ENCODE results near the gene ACOX3.
A peak's percentile ranks its signal among the peaks of the same experiment; 100 is the strongest.

Gene ACOX3

DNA sequence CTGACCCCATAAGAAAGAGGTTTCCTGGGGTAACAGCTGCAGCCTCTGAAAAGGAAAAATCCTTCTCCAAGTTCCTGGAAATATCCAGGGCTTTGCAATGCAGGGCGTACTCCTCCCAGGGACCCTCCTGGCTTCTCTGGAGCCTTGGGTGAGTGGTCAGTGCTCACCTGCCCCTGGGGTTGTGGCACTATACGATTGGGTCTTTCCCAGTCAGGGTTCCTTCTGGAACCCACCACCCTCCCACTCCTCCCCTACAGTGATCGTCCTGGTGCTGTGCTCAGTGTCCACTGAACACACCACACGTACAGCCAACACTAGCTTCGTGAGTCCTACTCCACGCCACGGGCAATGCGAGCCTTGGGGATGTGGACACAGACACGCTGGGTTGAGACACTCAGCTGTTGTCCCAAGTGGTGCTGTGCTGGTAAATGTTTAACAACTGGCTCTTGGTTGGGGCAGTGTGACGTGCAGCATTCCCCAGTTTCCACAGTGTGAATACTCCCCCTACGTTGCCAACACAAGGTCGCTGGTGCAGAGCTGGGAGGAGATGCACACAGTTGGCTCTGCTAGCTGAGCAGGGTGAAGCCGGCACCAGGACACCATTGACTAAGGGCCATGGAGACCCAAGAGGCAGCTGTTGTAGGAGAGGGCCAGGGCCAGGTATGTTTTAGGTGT lies 105.6 kb downstream of the ACOX3 start:
- no peak overlapping the region for H3K4me3 ChIP-seq (ENCODE audit: low read depth, low read length)
- H3K36me3 ChIP-seq: no peaks in the 10 kb centered on the region
- TF ChIP-seq, protein P1, sequence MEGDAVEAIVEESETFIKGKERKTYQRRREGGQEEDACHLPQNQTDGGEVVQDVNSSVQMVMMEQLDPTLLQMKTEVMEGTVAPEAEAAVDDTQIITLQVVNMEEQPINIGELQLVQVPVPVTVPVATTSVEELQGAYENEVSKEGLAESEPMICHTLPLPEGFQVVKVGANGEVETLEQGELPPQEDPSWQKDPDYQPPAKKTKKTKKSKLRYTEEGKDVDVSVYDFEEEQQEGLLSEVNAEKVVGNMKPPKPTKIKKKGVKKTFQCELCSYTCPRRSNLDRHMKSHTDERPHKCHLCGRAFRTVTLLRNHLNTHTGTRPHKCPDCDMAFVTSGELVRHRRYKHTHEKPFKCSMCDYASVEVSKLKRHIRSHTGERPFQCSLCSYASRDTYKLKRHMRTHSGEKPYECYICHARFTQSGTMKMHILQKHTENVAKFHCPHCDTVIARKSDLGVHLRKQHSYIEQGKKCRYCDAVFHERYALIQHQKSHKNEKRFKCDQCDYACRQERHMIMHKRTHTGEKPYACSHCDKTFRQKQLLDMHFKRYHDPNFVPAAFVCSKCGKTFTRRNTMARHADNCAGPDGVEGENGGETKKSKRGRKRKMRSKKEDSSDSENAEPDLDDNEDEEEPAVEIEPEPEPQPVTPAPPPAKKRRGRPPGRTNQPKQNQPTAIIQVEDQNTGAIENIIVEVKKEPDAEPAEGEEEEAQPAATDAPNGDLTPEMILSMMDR (IDR thresholded peaks at IDR 0.05; ENCODE audit: low read depth, low read length): no peak
- H3K27me3 ChIP-seq: no peaks in the 10 kb centered on the region
- 0 out of 2 replicates have a peak, but pooled peaks cover 3% of the 10 kb centered on the region for H3K9me3 ChIP-seq
- no peak for DNase-seq
- H3K4me1 ChIP-seq: no peaks in the 10 kb centered on the region

DNA sequence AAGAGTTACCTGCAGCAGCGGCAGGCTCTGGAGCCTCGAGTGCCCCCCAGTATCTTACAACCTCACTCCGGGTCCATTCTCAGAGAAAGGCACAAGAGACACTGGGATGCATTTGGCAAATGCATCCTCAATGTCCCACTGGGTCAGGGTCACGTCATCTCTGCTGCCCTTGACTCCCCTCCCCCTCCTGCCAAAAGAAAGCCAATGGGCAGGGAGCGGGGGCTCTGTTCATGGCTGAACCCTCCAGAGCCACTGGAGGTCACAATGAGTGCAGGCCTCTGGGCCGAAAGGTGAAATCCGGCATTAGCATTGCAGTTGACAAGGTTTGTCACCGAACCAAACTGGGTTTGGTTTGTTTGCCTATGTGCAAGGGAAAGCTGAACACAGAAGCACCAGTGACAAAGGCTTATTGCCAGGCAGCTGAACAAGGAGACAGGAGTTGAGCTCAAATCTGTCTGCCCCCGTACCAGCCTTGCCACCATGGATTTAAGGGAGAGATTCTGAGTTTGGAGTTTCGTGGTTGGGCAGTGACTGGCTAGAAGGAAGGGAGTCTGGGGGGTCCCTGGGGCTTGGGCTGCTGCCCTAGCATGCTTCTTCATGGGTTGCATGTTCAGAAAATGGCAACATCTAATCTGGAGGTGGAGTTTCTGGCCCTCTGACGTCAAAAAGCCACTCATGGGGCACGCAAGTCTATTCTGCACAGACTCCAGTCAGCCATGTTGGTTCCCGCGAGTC lies 106.6 kb downstream of the ACOX3 start:
- Histone ChIP-seq H3K27me3 (no peaks in the 10 kb centered on the region), H3K9me3 (0 out of 2 replicates have a peak, but pooled peaks cover 3% of the 10 kb centered on the region), H3K36me3 (no peaks in the 10 kb centered on the region), H3K4me1 (no peaks in the 10 kb centered on the region), H3K4me3 (ENCODE audit: low read depth, low read length) (no peak overlapping the region)
- TF ChIP-seq, protein P1 (IDR thresholded peaks at IDR 0.05; ENCODE audit: low read depth, low read length): no peak
- DNase-seq: no peak

DNA sequence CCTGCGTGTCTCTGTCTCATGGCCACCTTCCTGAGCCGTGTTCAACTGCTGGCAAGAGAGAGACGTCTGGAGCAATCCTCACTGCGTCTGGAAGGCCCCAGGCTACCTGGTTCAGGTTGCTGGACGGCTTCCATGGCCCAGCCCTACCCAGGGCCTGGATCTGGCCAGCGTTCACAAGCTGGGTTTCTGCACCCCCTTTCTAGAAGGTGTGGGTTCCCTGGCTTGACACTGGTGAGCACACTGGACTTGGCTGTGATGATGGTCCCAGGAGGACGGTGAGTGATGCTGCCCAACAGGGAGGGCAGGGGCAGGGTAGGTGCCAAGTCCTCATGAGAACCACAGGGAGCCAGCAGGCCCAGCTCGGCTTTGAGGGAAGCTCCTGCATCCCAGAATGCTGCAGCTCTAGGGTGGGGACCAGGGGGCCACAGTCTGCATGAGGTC lies 107.6 kb downstream of the ACOX3 start:
- 0 out of 2 replicates have a peak, but pooled peaks cover 3% of the 10 kb centered on the region for H3K9me3 ChIP-seq
- no peaks in the 10 kb centered on the region for H3K36me3 ChIP-seq
- peak; percentile 4 for DNase-seq

DNA sequence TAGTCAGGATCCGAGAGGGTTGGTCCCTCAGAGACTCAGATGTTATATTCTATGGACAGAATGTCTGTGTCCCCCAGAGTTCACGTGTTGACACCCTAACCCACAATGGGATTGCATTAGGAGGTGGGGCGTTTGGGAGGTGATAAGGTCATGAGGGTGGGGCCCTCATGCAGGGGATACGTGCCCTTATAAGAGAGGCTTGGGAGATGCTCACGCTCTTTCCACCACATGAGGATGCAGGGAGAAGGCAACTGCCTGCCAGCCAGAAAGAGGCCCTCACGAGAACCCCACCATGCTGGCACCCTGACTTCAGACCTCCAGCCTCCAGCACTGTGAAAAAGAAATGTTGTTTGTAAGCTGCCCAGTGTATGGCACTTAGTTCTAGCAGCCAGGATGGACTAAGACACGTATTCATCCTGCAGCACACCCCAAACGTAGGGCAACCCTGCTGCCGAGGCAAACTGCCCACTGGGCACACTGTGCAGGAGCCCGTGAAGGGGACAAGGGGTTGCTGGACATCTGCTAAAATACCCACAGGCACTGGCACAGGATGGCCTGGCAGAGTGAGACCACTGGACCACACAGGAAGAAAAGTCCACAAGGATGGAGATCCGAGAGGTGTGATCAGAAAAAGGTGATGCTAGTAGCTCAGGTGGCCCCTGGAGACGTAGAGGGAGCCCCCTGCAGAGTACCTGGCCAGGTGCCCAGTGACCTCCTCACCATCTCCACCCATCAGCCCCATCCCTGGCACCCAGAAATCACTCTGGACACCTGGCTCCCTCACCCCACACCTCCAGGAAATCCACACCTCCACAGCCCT lies 108.3 kb downstream of the ACOX3 start:
- TF ChIP-seq, protein P1 (IDR thresholded peaks at IDR 0.05; ENCODE audit: low read depth, low read length): no peak
- Histone ChIP-seq H3K4me1 (no peaks in the 10 kb centered on the region), H3K9me3 (0 out of 2 replicates have a peak, but pooled peaks cover 3% of the 10 kb centered on the region), H3K36me3 (no peaks in the 10 kb centered on the region), H3K4me3 (ENCODE audit: low read depth, low read length) (no peak overlapping the region), H3K27me3 (no peaks in the 10 kb centered on the region)
- peak; percentile 1 for DNase-seq

More for the DNA sequence above, 107.6 kb downstream of the ACOX3 start:
- H3K27me3 ChIP-seq: no peaks in the 10 kb centered on the region
- TF ChIP-seq, protein P1 (IDR thresholded peaks at IDR 0.05; ENCODE audit: low read depth, low read length): no peak
- H3K4me3 ChIP-seq (ENCODE audit: low read depth, low read length): no peak overlapping the region
- no peaks in the 10 kb centered on the region for H3K4me1 ChIP-seq

DNA sequence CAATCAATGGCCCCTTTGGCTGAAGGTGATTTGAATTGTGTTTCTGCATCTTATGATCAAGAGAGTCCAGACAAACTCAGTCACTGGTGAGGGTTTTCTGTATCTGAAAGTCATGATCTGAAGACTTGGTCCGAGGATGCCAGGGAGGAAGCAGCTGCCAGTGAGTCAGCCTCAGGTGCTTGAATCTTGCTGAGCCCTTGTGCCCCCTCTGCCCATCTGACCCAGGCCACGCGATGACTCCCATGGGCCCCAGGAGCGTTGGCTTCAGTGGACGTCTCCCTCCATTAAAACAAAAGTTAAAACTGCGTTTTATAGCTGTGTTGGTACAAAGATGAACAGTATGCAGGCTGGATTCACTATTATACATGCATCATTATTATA lies 109.0 kb downstream of the ACOX3 start:
- Histone ChIP-seq H3K4me3 (ENCODE audit: low read depth, low read length) (no peak overlapping the region), H3K9me3 (no peaks in the 10 kb centered on the region), H3K36me3 (no peaks in the 10 kb centered on the region), H3K27me3 (no peaks in the 10 kb centered on the region), H3K4me1 (no peaks in the 10 kb centered on the region)
- peak; percentile 0 for DNase-seq
- TF ChIP-seq, protein P1 (IDR thresholded peaks at IDR 0.05; ENCODE audit: low read depth, low read length): no peak

Measured in BE2C (cell line).